Osteocyte (in vitro differentiated cells): ENCODE measurements around the gene AREG. TPM values are rescaled to one million over a fixed set of nuclear protein-coding genes. Genes with fewer than 3 reads are reported as not detected.

Experiments
- DNase-seq: peaks from one replicate; pipeline ENCODE4 v3.0.0; 2021; ENCODE audit warnings: mixed read lengths; ENCODE audit not compliant: unreplicated experiment; ENCODE audit errors: extremely low spot score
- H3K27ac Mint-ChIP-seq: one replicate; pipeline ENCODE4 v1.8.0; 2021; ENCODE audit warnings: mild to moderate bottlenecking, mixed read lengths; ENCODE audit not compliant: unreplicated experiment
- H3K27me3 Mint-ChIP-seq: one replicate; pipeline ENCODE4 v1.8.0; 2021; ENCODE audit warnings: mixed read lengths; ENCODE audit not compliant: unreplicated experiment
- H3K36me3 Mint-ChIP-seq: one replicate; pipeline ENCODE4 v1.8.0; 2021; ENCODE audit warnings: mixed read lengths; ENCODE audit not compliant: unreplicated experiment
- H3K4me1 Mint-ChIP-seq: one replicate; pipeline ENCODE4 v1.8.0; 2021; ENCODE audit warnings: mixed read lengths; ENCODE audit not compliant: unreplicated experiment
- H3K4me3 Mint-ChIP-seq: one replicate; pipeline ENCODE4 v1.8.0; 2021; ENCODE audit warnings: mild to moderate bottlenecking, moderate library complexity, mixed read lengths; ENCODE audit not compliant: unreplicated experiment
- H3K9me3 Mint-ChIP-seq: one replicate; pipeline ENCODE4 v1.8.0; 2021; ENCODE audit warnings: mixed read lengths; ENCODE audit not compliant: unreplicated experiment
- CTCF ChIP-seq: fragments of 200-600 bp; sonication (generic); IDR thresholded peaks from 2 replicates; pipeline ENCODE4 v1.5.0; 2021; ENCODE audit warnings: antibody characterized with exemption, mild to moderate bottlenecking, moderate library complexity
- total RNA-seq: library from RNA; stranded (reverse); gene quantifications from 2 replicates; pipeline ENCODE4 v1.2.1, GENCODE V29; 2021

AREG gene
- total RNA-seq, 1 donor from 2014 or later: 0.64 TPM

- Mint-ChIP-seq H3K9me3 (peaks cover 6% of the 10 kb centered on the region), H3K4me3 (no peak overlapping the region), H3K27ac (no peak overlapping the region), H3K4me1 (peaks cover 2% of the 10 kb centered on the region), H3K27me3 (no peaks in the 10 kb centered on the region), H3K36me3 (no peaks in the 10 kb centered on the region)
- TF ChIP-seq CTCF: no peak
- no peak for DNase-seq
These were observed 5.0 kb upstream of the AREG start for GRCh38 chr4:74439952-74440351.

GRCh38 chr4:74440356-74440755, 4.6 kb upstream of the AREG start:
- no peak overlapping the region for H3K4me3 Mint-ChIP-seq
- H3K36me3 Mint-ChIP-seq: no peaks in the 10 kb centered on the region
- DNase-seq: no peak
- TF ChIP-seq CTCF: no peak
- H3K27me3 Mint-ChIP-seq: no peaks in the 10 kb centered on the region
- peaks cover 6% of the 10 kb centered on the region for H3K9me3 Mint-ChIP-seq
- H3K27ac Mint-ChIP-seq: no peak overlapping the region
- H3K4me1 Mint-ChIP-seq: peaks cover 4% of the 10 kb centered on the region

- DNase-seq: no peak
- H3K27ac Mint-ChIP-seq: no peak overlapping the region
- no peaks in the 10 kb centered on the region for H3K36me3 Mint-ChIP-seq
- H3K4me1 Mint-ChIP-seq: peaks cover 7% of the 10 kb centered on the region
- TF ChIP-seq CTCF: no peak
- H3K4me3 Mint-ChIP-seq: no peak overlapping the region
- no peaks in the 10 kb centered on the region for H3K27me3 Mint-ChIP-seq
- peaks cover 6% of the 10 kb centered on the region for H3K9me3 Mint-ChIP-seq
These were observed 3.2 kb upstream of the AREG start for GRCh38 chr4:74441744-74442143.

- no peaks in the 10 kb centered on the region for H3K27me3 Mint-ChIP-seq
- DNase-seq: no peak
- H3K9me3 Mint-ChIP-seq: no peaks in the 10 kb centered on the region
- H3K27ac Mint-ChIP-seq: no peak overlapping the region
- TF ChIP-seq CTCF: no peak
- peaks cover 28% of the 10 kb centered on the region for H3K4me1 Mint-ChIP-seq
- no peaks in the 10 kb centered on the region for H3K36me3 Mint-ChIP-seq
- H3K4me3 Mint-ChIP-seq: no peak overlapping the region
These were observed 1.4 kb downstream of the AREG start for GRCh38 chr4:74446193-74446868.

GRCh38 chr4:74446896-74447295, 2.0 kb downstream of the AREG start:
- no peak for TF ChIP-seq CTCF
- H3K27me3 Mint-ChIP-seq: no peaks in the 10 kb centered on the region
- no peak overlapping the region for H3K27ac Mint-ChIP-seq
- peaks cover 30% of the 10 kb centered on the region for H3K4me1 Mint-ChIP-seq
- H3K9me3 Mint-ChIP-seq: no peaks in the 10 kb centered on the region
- no peak overlapping the region for H3K4me3 Mint-ChIP-seq
- no peaks in the 10 kb centered on the region for H3K36me3 Mint-ChIP-seq
- no peak for DNase-seq
